ENCODE data around the gene ARHGEF28. TPM values are rescaled to one million over a fixed set of nuclear protein-coding genes. Genes with fewer than 3 reads are reported as not detected.

ARHGEF28 gene
- total and polyA plus RNA-seq, 2 of the 4 experiments (the other 2 are of a cell fraction) = 3.6 to 16.0 TPM

GRCh38 chr5:73793911-73794310 is 167.9 kb downstream of the ARHGEF28 start:
- Histone ChIP-seq H2BK5ac (ENCODE audit: low read depth, low read length, poor library complexity, severe bottlenecking) (peak overlapping the region; percentile 90), H3K9me1 (ENCODE audit: insufficient read depth, low read length) (peaks cover 15% of the 10 kb centered on the region), H3K4ac (ENCODE audit: low read depth, low read length) (peak overlapping the region; percentile 69; the same call in 1 of the 2 replicates), H3K4me2 (ENCODE audit: low read depth, low read length) (peak overlapping the region; percentile 46; the same call in 1 of the 2 replicates), H4K5ac (ENCODE audit: low read depth, low read length) (peak overlapping the region; percentile 79; the same call in 1 of the 2 replicates), H3K27me3 (ENCODE audit: control insufficient read depth, insufficient read depth, low read length) (no peaks in the 10 kb centered on the region), H3K27ac (ENCODE audit: insufficient read depth, low read length) (peak overlapping the region; percentile 63; the same call in 1 of the 2 replicates), H3K56ac (ENCODE audit: extremely low read depth, insufficient read depth, low read length) (peak overlapping the region; percentile 42; the same call in 1 of the 2 replicates), H2BK20ac (ENCODE audit: low read depth, low read length) (peak overlapping the region; percentile 88), H3K4me1 (ENCODE audit: control insufficient read depth, insufficient read depth, low read length) (peaks cover 19% of the 10 kb centered on the region), H3K14ac (replicated peaks; ENCODE audit: low read depth, low read length) (peak overlapping the region; percentile 85), H4K91ac (ENCODE audit: insufficient read depth, low read depth, low read length) (peak overlapping the region; percentile 35; the same call in 1 of the 2 replicates), H2AK5ac (ENCODE audit: low read depth, low read length) (peak overlapping the region; percentile 29), H3K18ac (ENCODE audit: low read depth, low read length) (peak overlapping the region; percentile 82; the same call in 1 of the 2 replicates), H3K23ac (ENCODE audit: low read depth, low read length) (peak overlapping the region; percentile 66; the same call in 1 of the 2 replicates), H2BK120ac (ENCODE audit: low read depth, low read length) (peak overlapping the region; percentile 80), H3K9ac (ENCODE audit: low read depth, low read length) (peak overlapping the region; percentile 42; the same call in 1 of the 2 replicates), H4K20me1 (ENCODE audit: insufficient read depth, low read length) (no peaks in the 10 kb centered on the region), H3K36me3 (ENCODE audit: control insufficient read depth, insufficient read depth, low read length) (no peaks in the 10 kb centered on the region), H3K79me1 (ENCODE audit: low read depth in 1 of 2, low read length in 2 of 2) (peaks cover 2 to 31% of the 10 kb centered on the region in 2 experiments; a peak in 2 of 4 replicates), H2AK9ac (replicated peaks; ENCODE audit: low read depth, low read length, poor library complexity) (no peak overlapping the region), H4K8ac (ENCODE audit: low read depth in 2 of 2, low read length in 2 of 2) (peak overlapping the region in 1 of 2 experiments; percentile 66; a peak in 3 of 4 replicates), H2AFZ (replicated peaks; ENCODE audit: low read length, poor library complexity) (no peak overlapping the region), H3K4me3 (ENCODE audit: insufficient read depth, low read depth, low read length) (no peak overlapping the region), H2BK15ac (ENCODE audit: low read depth, low read length) (peak overlapping the region; percentile 57; the same call in 2 of the 3 replicates), H3K9me3 (ENCODE audit: control insufficient read depth, insufficient read depth, low read length) (no peaks in the 10 kb centered on the region)
- CTCF ChIA-PET = interaction anchor here (0.6 to 5.0 kb wide), 5 partner anchors 34 to 850 kb away, joined by 3 to 35 read pairs (median 4); no protein-coding TSS in a partner anchor
- ATAC-seq (ENCODE audit: low read depth) = peak; percentile 30
- POLR2A ChIA-PET (ENCODE audit: unreplicated experiment) = interaction anchor here (0.6 kb wide), 1 partner anchor 157 kb away, joined by 4 read pairs; no protein-coding TSS in a partner anchor
- in situ Hi-C loops (cut with MboI; ENCODE audit: low sequenced_read_pairs) = loop anchor here (5.0 to 10.0 kb wide), 2 partner anchors 207 to 851 kb away; partner anchors contain the start of gene ENC1
- TF ChIP-seq FOS (IDR thresholded peaks at IDR 0.05; ENCODE audit: low read depth, low read length) (no peak), POLR2A (IDR thresholded peaks at IDR 0.05; ENCODE audit: low read depth, low read length) (no peak), MXI1 (IDR thresholded peaks at IDR 0.05; ENCODE audit: borderline replicate concordance, low read depth, low read length) (no peak), CEBPB (IDR thresholded peaks at IDR 0.05; ENCODE audit: low read depth, low read length) (no peak), RAD21 (IDR thresholded peaks at IDR 0.05; ENCODE audit: low read length) (no peak), CHD1 (IDR thresholded peaks at IDR 0.05; ENCODE audit: low read depth, low read length) (no peak), SMC3 (IDR thresholded peaks at IDR 0.05; ENCODE audit: low read depth, low read length) (no peak), NFE2L2 (IDR thresholded peaks at IDR 0.05; ENCODE audit: low read depth, low read length) (no peak), RCOR1 (IDR thresholded peaks at IDR 0.05; ENCODE audit: insufficient replicate concordance, low read length) (no peak), MAFK (IDR thresholded peaks at IDR 0.05; ENCODE audit: low read depth, low read length) (no peak)
- TF ChIP-seq, protein P1, sequence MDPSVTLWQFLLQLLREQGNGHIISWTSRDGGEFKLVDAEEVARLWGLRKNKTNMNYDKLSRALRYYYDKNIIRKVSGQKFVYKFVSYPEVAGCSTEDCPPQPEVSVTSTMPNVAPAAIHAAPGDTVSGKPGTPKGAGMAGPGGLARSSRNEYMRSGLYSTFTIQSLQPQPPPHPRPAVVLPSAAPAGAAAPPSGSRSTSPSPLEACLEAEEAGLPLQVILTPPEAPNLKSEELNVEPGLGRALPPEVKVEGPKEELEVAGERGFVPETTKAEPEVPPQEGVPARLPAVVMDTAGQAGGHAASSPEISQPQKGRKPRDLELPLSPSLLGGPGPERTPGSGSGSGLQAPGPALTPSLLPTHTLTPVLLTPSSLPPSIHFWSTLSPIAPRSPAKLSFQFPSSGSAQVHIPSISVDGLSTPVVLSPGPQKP (IDR thresholded peaks at IDR 0.05; ENCODE audit: borderline replicate concordance, low read depth, low read length) = no peak
- TF ChIP-seq, protein P2, sequence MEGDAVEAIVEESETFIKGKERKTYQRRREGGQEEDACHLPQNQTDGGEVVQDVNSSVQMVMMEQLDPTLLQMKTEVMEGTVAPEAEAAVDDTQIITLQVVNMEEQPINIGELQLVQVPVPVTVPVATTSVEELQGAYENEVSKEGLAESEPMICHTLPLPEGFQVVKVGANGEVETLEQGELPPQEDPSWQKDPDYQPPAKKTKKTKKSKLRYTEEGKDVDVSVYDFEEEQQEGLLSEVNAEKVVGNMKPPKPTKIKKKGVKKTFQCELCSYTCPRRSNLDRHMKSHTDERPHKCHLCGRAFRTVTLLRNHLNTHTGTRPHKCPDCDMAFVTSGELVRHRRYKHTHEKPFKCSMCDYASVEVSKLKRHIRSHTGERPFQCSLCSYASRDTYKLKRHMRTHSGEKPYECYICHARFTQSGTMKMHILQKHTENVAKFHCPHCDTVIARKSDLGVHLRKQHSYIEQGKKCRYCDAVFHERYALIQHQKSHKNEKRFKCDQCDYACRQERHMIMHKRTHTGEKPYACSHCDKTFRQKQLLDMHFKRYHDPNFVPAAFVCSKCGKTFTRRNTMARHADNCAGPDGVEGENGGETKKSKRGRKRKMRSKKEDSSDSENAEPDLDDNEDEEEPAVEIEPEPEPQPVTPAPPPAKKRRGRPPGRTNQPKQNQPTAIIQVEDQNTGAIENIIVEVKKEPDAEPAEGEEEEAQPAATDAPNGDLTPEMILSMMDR (conservative IDR thresholded peaks at IDR 0.05; ENCODE audit: low read depth, low read length) = no peak
- BruUV-seq (replicated peaks) = no TSS peak
- DNase-seq = peak; percentile 81
- intact Hi-C loops (cut with micrococcal nuclease) = loop anchor here (5.0 kb wide), 1 partner anchor 853 kb away; no protein-coding TSS in a partner anchor
- WGBS, 2 experiments (ENCODE audit: extremely low coverage in 2 of 2, insufficient read length in 1 of 2) = no CpG with 5 or more reads among the region's 5 CpGs
- dilution Hi-C loops (cut with HindIII; ENCODE audit: low sequenced_read_pairs, unreplicated experiment) = loop anchor here (25.0 kb wide), 1 partner anchor 207 kb away; no protein-coding TSS in a partner anchor
